GM04503 (cell line): ENCODE data around the gene RHEB.
"Not testable (repeated sequence)": the region's sequence is repeated elsewhere in the genome, so short reads cannot be mapped to it uniquely, and the experiment has no call there.

Experiments
- DNase-seq: peaks from one replicate; pipeline ENCODE4 v3.0.0-alpha.2; 2012; ENCODE audit warnings: low read depth

The RHEB gene

DNA sequence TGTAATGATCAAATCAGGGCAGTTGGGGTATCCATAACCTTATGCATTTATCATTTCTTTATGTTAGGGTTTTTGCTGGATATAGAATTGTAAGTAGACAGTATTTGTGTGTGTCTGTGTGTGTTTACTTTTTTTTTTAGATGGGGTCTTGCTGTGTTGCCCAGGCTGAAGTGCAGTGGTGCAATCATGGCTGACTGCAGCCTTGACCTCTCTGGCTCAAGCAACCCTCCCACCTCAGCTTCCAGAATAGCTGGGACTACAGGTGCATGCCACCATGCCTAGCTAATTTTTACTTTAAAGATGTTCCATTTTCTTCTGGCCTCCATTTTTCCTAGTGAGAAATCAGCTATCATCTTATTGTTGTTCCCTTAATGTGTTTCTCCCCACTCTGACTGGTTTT is 10.1 kb upstream of the RHEB start:
- no peak for DNase-seq

DNA sequence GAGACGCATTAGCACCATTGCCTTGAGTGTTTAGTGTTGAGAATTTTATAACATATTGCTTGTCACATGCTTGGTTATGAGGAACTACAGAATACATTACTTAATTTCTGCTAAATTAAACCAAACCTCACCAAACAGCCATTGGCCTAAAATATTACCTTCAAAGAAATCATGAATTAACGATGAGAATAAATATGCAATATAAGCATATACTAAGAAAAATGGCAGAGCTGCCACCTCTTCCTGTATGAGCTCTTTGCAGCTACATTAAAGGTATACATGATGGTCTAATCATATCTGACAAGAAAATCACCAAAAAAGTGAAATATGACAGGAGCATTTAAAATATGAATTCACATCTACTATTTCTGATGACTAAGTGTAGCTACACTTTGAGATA is 5.2 kb upstream of the RHEB start:
- DNase-seq, result no peak

DNA sequence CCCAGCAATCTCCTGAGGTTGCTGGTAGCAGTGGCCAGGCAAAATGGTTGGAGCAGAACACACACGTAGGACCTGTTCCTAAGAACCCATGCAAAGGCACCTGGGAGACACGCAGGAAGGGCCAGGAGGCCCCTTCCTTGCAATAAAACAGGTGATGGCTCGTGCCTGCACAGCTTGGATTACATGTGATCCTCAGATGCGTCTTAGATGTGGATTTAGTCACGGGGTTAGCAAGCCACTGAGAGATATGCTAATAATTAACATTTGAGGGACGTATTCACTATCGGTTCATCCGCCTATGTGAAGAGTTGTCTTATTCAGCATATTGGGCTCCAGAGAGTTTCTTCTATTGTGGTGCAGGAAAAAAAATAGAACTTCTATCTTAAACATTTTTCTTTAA is 4.6 kb upstream of the RHEB start:
- no peak for DNase-seq

DNA sequence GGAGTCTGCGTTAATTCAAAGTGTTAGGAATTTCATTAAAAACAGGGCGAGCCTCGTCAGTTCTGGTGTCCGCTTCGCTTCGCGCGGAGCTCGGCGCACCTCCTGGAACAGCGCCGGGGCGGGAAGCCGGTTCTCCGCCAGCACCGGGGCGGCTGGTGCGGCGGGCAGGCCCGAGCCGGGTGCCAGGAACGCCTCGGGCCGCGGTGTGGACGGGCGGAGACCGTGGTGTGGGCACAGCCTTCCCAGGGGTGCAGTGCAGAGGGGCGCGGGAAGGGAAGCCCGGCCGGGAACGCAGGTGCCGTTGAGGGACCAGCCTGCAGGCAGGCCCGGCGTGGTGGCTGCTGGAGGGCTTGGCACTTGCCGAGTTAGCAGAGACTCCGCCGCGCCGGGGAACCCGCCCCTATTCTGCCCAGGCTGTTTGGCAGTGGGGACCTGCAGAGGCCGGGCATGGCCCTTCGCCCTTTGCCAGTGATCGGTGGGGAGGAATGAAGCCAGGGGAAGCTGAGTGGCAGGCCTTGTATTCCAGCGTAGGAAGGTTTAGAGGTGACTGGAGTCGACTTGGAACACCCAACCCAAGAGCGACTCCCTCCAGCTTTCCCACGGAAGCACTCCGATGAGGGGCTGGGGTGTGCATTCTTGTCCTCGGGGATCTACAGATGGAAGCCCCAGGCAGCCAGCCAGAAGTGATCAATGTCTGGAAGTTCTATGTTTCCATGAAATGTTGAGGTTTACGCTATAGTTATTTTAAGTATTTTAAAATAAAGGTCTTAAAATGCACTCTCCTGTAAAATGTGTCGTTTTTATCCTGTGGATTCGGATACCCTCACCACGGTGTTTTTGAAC is 945 bp upstream of the RHEB start:
- DNase-seq, result no peak

DNA sequence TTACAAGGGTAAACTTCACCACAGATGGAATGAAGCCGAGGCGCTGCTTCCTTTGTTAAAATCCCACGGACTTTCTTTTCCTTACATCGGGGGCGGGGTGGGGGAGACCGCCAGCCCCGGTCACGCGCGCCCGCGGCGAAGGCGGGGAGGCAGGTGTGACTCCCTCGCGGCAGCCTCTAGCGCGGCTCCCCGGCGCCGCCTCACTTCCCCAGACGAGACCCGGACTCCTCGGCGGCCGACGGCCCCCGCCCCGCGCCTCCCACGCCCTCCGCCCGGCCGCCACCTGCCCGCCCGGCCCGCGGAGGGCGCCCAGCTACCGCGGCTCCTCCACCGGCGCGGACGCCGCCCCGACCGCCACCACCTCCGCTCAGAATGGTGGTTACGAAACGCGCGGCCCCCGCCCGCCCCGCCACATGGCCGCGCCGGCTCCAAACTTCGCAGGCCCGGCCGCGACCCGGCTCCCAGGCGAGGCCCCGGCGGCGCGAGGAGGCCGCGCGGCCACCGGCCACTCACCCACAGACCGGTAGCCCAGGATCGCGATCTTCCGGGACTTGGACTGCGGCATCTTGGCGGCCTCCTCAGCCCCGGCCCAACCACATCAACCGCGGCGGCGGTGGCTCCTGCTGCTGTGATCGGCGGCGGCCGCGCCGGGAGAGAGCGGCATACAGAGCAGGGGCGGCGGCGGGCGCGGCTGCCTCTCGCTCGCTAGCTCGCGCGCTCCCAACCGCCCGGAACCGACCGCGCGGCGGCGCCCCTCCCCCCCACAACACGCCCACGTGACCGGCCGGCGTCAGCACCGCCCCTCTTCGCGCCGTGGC is 539 bp downstream of the RHEB start:
- DNase-seq, result not testable (repeated sequence)

DNA sequence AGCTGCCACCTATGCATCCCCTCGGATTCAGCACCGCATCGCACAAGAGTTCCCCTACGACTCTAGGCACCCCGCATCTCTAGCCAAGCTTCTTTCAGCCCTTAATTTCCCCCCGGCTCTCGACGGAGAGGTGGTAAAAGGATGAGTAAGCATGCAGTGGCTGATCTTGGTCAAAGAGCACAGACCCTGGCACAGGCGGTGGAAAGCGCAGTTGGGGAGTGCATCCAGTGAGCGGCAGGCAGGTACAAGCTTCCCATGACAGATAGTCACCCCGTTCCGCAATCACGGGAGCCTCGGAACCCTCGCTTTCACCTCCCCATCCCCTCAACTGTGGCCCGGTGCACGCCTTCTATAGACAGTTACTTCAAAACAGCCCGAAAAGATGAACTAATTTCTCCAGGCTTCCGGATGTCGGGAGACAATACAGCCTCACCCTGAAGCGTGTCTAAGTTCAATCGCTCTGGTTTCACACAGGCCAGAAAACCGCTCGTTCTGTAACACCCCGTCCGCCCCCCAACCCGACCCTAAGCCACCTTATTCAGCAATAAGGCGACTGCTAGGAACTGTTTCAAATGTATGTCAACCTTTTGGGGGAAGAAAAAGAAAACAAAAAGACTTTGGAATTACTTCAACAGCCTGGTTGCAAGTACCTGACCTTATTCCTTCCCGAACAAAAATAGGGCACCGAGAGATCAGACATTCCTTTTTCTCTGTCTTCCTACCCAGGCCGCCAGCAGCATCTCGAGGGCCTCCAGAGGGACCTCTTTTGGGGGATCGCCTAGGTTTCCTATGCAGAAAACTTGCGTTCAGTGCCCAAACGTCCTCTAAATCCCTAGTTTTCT is 1.4 kb downstream of the RHEB start:
- DNase-seq, result no peak

DNA sequence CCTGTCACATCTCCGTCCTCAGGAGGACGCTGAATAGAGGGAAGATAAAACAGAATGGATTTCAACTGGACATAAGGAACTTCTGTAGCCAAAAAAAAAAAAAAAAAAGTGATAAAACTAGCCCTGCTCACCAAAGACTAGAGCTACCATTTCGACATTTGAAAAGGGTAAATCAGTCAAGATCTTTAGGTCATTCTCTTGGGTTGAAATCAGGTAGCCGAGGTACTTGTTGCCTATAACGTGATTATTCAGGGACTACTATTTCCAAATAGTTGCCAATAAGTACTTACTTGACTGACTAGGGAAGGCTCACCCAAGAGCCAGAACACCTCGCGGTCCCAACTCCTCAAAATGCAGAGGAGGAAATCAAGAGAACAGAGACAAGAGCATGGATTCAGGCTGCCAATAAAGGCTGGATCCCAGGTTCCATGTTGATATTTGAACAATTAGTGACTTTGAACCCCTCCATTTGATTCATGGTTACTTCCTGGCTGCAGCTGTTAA is 2.0 kb downstream of the RHEB start:
- no peak for DNase-seq

DNA sequence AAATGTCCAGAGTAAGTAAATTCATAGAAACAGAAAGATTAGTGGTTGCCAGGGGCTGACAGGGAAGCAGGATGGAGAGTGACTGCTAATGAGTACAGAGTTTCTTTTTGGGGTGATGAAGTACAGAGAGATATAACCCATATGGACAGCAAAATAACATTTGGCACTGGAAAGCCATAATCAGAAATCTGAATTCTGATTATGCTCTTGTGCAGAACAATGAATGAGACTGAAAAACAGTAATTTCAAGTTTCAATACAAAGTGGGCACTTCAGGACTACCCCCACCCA is 4.5 kb downstream of the RHEB start:
- DNase-seq, result no peak

DNA sequence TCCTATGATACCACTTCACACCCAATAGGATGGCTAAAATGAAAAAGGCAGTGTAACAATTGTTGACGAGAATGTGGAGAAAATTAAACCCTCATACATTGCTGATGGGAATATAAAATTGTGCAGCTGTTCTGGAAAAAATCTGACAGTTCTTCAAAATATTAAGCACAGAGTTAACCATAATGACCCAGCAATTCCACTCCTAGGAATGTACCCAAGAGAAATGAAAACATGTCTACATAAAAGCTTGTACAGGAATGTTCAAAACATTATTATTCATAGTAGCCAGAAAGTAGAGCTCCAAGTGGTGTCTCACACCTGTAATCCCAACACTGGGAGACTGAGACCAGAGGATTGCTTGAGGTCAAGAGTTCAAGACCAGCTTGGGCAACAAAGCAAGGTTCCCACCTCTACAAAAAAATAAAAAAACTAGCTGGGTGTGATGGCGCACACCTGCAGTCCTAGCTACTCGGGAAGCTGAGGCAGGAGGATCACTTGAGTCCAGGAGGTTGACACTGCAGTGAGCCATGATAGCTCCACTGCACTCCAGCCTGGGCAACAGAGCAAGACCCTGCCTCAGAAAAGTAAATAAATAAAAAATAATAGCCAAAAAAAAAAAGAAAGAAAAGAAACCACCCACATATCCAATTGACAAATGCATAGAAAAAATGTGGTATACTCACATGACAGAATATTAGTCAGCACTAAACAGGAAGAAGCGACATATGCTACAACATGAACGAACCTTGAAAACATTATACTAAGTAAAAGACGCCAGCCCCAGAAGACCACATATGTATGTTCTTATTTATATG is 5.0 kb downstream of the RHEB start:
- no peak for DNase-seq

DNA sequence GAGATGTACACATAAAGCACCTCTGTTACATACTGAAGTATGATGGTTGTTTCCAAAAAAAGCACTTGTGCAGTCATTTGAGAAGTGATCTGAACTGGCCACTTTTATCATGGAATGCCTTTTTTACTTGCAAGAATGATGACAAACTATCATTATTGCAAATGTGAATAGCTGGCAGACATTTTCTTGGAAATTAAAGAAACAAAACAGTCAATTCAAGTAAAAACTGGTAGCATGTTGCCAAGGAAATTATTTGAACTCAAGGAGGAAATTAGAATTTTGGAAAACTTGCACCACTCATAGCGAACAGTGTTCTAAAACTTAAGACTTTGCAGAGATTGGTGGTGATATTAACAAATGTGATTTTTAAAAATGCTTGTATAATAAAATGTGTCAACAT is 6.6 kb downstream of the RHEB start:
- no peak for DNase-seq

DNA sequence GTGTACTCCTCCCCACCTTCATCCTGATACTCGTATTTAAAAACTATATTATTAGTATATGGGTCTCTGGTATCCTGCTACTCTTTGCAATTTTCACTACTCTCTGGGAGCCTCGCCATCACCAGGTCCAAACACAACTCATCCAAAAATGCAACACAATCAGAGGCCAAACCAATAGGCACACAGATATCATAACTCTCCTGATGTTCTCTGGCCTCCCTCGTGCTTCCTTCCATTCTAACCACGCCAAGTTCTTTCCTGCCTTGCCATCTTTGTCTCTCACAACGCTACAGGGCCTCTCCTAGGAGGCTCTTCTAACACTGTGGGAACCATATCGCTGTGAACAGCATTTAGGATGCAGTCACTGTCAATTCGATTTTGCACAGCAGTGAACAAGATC is 7.3 kb downstream of the RHEB start:
- DNase-seq, result no peak

DNA sequence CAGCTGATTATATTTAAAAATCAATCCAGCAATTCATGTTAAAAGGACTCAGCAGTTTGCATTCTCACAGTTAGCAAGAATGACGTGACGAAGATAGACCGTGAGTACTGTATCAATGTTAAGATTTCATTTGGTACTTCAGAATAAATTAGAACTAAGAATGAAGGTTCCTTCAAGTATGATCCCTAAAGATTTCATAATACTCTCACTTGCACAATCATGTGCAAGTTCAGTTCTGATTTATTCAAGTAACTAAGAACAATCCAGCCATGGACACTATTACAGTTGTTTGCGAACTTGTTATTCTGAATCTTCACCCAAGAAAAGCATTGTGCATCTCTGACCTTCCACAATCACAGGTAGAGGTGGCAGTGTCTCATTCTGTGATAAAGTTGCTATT is 7.7 kb downstream of the RHEB start:
- no peak for DNase-seq

DNA sequence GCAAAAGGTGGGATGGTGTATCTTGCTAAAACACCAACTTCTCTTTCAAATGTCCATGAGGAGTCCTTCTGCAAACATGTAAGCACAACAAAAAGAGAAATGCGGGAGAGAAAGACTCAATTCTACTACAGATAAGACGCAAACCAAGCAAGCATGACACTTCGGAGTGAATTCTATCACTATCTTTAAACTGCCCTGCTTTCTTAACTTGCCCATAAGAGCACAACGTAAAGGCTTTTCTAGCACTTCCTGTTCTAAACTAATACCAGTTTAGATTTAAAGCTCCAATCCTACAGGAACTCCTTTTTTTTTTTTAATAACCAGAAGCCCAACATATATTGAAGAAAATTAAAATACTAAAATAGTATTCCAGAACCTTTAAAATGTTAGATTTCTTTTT is 8.4 kb downstream of the RHEB start:
- DNase-seq, result no peak

DNA sequence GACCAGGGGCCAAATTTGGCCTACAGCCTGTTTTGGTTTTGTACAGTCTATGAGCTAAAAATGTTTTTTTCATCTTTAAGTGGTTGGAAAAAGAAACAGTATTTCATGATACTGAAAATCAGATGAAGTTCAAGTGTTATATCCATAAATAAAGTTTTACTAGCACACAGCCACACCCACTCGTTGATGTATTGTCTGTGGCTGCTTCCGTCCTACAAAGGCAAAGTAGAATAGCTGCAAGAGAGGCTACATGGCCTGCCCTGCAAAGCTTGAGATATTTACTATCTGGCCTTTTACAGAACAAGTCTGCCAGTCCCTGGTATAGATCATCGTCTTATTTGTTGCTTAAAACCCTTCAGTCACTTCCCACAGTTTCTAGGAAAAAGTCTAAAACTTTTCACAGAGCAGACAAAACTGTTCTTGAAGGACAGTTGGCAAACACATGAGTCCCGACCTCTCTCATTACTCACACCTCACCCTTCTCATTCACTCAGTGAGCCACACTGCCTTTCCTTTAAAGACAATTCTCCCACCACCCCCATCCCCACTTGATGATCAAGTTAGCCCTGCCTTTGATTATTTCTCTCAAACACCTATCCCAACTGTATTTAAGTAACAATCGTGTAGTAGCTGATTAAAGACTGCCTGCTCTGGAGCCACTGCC is 9.9 kb downstream of the RHEB start:
- no peak for DNase-seq

DNA sequence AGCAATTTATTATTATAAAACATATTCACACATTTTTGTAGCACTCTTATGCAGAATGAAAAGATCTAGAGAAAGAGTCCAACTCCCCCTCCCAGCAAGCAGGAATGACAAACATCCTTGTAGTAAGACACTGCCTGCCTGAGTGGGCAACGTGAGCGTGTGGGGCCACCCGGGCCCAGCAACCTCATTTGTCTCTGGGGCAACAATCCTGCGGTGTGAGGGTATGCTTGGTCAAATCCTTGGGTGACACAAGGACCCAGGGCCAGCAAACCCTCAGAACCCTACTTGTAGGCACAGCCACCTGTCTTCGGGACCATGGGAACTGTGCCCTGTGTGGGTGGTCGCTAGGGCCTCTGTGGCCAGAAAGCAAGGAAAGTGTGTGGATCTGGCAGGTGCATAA is 10.7 kb downstream of the RHEB start:
- no peak for DNase-seq

DNA sequence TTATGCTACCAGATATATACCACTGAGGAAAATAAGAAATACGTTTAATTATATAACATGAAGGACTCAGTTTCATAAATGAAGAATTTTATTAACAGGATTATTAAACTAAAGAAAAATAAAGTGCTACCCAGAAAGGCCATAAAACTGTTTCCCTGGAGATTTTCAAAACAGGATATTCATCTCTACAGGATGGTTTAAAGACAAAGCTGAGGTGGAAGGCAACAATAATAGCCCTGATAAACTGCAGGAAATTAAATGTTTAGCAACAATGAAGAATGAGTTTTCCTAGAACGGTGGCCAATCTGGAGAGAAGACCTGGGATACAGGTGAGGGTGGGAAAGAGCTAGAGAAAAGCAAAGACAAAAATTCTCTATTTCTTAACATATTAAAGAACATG is 11.9 kb downstream of the RHEB start:
- no peak for DNase-seq

DNA sequence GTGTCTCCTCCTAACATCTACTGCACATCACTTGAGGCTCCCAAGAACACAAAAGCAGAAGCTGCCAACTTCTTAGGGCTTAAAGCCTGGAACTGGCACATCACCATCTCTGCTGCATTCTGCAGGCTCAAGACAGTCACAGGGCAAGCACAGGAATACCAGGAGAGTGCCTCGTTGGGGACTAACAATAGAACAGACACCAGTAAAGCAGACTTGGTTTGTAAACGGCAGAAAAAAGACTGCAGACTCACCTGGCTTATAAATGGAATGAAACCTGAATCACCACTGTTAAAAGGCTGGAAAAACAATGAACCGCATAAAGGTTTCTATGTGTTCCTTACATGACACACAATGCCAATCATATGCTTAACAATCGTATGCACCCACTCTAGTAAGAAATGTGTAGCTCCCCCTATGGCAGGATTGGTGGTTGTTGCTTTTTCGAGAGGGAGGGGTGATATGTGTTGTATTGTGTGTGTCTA is 12.8 kb downstream of the RHEB start:
- DNase-seq, result no peak

DNA sequence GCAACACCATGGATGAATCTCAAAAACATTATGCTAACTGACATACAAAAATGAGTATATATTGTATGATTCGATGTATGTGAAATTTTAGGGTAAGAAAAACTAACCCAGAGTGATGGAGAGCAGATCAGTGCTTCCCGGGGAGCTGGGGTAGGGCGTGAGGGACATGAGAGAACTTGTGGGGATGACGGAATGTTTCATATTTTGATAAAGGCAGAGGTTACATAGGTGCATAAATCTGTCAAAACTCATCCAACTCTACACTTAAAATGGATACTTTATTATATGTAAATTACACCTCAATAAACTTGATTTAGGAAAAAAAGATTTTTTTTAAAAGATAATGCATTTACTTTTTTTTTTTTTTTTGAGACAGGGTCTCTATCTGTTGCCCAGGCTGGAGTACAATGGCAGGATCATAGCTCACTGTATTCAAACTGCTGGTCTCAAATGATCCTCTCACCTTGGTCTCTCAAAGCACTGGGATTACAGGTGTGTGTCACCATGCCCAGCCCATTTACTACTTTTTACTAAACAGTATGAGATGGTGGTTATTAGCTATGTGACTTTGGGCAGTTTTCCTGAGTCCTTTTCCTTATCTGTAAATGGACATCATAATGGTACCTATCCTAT is 13.7 kb downstream of the RHEB start:
- DNase-seq, result no peak

DNA sequence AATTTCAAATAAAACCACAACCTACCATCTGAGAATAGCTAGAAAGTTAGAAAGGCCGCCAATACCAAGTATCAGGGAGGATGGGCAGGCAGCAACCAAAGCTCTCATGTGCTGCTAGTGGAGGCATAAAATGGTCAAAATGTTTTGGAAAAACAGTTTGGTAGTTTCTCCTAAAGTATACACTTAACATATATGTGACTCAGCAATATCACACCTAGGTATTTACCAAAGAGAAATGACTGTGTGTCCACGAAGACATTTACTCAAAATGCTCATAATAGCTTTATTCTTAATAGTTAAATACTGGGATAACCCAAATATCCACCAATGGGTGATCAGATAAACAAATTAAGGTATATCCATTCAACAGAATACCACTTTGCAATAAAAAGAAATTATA is 14.3 kb downstream of the RHEB start:
- DNase-seq, result no peak

DNA sequence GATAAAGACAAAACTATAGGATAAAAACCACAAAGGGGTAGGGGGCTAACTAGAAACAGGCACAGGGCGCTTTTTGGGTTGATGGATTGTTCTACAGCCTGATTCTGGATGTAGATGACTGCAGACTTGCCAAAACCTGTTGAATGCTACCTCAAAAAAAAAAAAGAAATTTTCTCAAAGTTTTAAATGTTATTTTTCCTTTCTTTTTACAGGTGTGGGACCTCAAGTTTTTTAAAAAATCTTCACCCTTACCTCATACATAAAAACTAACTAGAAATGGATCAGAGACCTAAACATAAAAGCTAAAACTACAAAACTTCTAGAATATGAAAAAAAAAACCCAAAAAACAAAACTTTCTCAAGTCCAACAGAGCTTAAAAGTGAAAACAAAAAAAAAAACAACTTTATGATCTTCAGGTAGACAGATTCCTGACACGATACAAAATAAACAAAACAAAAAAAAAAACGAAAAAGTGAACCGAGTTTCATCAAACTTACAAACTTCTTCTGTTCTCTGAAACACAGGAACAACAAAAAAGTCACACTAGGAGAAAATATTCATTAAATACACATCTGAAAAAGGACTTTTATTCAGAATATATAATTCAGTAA is 14.9 kb downstream of the RHEB start:
- DNase-seq, result no peak
